Natural killer cell (primary cell): ENCODE results near the gene TBCA. TPM values are rescaled to one million over a fixed set of nuclear protein-coding genes. Genes with fewer than 3 reads are reported as not detected.
A peak's percentile ranks its signal among the peaks of the same experiment; 100 is the strongest.

Source experiments
- ATAC-seq, 3 donors: fragments of 150-1000 bp in 2 of 3; fragments of 200-7000 bp in 1 of 3; cut with Tn5 transposase; 1 replicate in 1 of 3; 2 replicates in 2 of 3; pipeline ENCODE4 v1.10.0; 2021; ENCODE audit warnings: mild to moderate bottlenecking in 2 of 3, moderate library complexity in 2 of 3
- DNase-seq, 2 donors: peaks; one replicate each; pipeline versions ENCODE4 v3.0.0 to v3.0.0-alpha.2; 2013 to 2021; ENCODE audit warnings: mixed read lengths in 1 of 2
- H3K27ac ChIP-seq: one replicate; pipeline ENCODE4 v1.5.1; 2013; ENCODE audit warnings: mild to moderate bottlenecking, low read length
- H3K27me3 ChIP-seq: one replicate; pipeline ENCODE4 v1.6.1; 2013; ENCODE audit warnings: low read length; ENCODE audit not compliant: control insufficient read depth, insufficient read depth
- H3K36me3 ChIP-seq: one replicate; pipeline ENCODE4 v1.6.1; 2013; ENCODE audit warnings: low read length; ENCODE audit not compliant: control insufficient read depth, insufficient read depth
- H3K4me1 ChIP-seq: one replicate; pipeline ENCODE4 v1.6.1; 2013; ENCODE audit warnings: low read length; ENCODE audit not compliant: control insufficient read depth, insufficient read depth
- H3K4me3 ChIP-seq: one replicate; pipeline ENCODE4 v1.5.1; 2013; ENCODE audit warnings: low read length
- H3K9me3 ChIP-seq: one replicate; pipeline ENCODE4 v1.6.1; 2013; ENCODE audit warnings: low read length; ENCODE audit not compliant: control insufficient read depth, insufficient read depth
- H3K27ac Mint-ChIP-seq, 2 donors: one replicate each; pipeline ENCODE4 v1.8.0; 2022; ENCODE audit warnings: mild to moderate bottlenecking in 2 of 2, mixed read lengths in 2 of 2, moderate library complexity in 1 of 2
- H3K27me3 Mint-ChIP-seq, 2 donors: one replicate each; pipeline ENCODE4 v1.8.0; 2022; ENCODE audit warnings: low read depth in 2 of 2, mixed read lengths in 2 of 2
- H3K36me3 Mint-ChIP-seq: one replicate; pipeline ENCODE4 v1.8.0; 2022; ENCODE audit warnings: mixed read lengths
- H3K4me1 Mint-ChIP-seq, 2 donors: one replicate each; pipeline ENCODE4 v1.8.0; 2022; ENCODE audit warnings: mixed read lengths in 2 of 2
- H3K4me3 Mint-ChIP-seq: one replicate; pipeline ENCODE4 v1.8.0; 2022; ENCODE audit warnings: mild to moderate bottlenecking, moderate library complexity, mixed read lengths
- H3K9me3 Mint-ChIP-seq, 2 donors: one replicate each; pipeline ENCODE4 v1.8.0; 2022; ENCODE audit warnings: mixed read lengths in 2 of 2
- CTCF ChIP-seq: fragments of 200-600 bp; IDR thresholded peaks from one replicate; pipeline ENCODE4 v1.8.0; 2022; ENCODE audit warnings: antibody characterized with exemption
- WGBS: methylation state at CpG from one replicate; pipeline ENCODE4 v1.1.7; 2013; ENCODE audit warnings: missing lambda C conversion rate; ENCODE audit not compliant: insufficient coverage; 5-methylcytosine and 5-hydroxymethylcytosine counted together
- intact Hi-C: fragments of 100-400 bp; cut with micrococcal nuclease; formaldehyde crosslinking; loops from one replicate; pipeline ENCODE4 v1.14.2; 2022
- total RNA-seq, 4 donors: library from RNA; stranded (reverse); fragments of 120-200 nt in 1 of 4; gene quantifications; one replicate each; pipeline versions ENCODE4 v1.2.3 to v1.2.4, GENCODE V29; 2013 to 2022

The TBCA gene
- total RNA-seq, 3 donors from 2014 or later (not counting 1 experiment from before 2014, with no cell fraction given): 65.0 to 72.3 (median 70.7) TPM

DNA sequence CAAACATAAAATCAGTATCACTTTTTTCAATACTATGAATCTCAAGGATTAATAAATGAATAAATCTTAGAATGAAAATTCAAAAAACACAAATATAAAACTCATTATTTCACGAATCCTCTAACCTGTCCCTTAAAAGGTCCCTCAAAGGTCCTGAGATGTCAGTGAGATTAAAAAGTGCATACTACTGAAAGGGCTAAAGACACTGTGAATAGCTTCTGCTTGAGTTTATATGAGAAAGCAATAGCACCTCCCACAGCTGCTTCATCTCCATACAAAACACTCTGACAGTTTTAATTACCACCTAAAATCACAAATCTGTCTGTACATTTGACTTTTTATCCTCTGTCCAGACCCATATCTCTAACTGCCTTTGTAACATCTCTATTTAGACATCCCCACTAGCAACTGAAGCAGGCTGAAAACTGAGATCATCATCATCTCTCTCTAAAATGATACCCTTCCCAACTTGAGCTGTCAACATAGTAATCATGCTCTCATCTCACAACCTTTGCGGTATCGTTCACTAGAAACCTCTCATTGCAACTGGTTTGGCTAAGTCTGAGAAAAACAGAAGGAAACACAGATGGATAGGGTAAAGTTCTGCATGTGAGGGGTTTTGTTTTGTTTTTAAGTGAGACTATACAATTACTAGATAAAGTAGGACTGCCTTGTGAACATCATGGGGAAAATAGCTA, 56.3 kb downstream of the TBCA start:
- ATAC-seq (no peak), DNase-seq (no peak)
- no peaks in the 10 kb centered on the region for H3K4me1 ChIP-seq
- Mint-ChIP-seq H3K27ac (peak overlapping the region; percentile 42 to 79), H3K36me3 (no peaks in the 10 kb centered on the region), H3K4me3 (no peak overlapping the region), H3K4me1 (peaks cover 44 to 46% of the 10 kb centered on the region in 2 donors), H3K27me3 (no peaks in the 10 kb centered on the region), H3K9me3 (no peaks in the 10 kb centered on the region)
- WGBS: 93% methylated on average over 2 of the region's 3 CpGs
- no peaks in the 10 kb centered on the region for H3K9me3 ChIP-seq
- intact Hi-C loops: no loop called here
- no peak overlapping the region for H3K4me3 ChIP-seq
- H3K27me3 ChIP-seq: no peaks in the 10 kb centered on the region
- TF ChIP-seq CTCF: no peak
- H3K36me3 ChIP-seq: no peaks in the 10 kb centered on the region
- no peak overlapping the region for H3K27ac ChIP-seq

DNA sequence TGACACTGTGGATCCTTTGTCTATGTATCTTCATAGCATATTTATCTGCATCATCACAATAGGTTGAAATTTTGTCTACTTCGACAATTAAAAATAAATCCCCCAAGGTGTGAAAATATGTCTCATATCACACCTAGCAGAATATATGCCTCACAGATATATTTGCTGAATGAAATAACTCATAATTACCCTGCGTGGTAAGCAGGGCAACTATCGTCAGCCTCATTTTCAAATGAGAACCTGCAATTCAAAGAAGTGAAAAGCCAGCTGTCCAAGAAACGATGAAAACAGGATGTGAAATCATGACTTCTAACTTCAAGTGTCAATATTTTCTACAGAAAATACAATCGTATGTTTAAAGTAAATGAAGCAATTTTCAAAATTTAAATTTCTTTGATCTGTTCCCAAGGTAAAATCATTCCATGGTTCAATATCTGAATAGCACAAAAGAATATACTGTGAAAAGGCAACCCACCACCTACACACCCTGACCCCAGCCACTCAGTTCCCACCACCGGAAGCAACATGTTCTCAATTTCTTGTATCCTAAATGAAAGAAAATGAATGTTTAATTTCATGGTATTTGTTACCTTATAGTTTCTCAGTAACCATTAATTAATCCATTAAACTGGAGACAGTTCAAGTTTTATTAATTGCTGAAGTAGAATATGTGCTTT, 57.1 kb downstream of the TBCA start:
- DNase-seq (peak in 1 of 2 donors; percentile 7), ATAC-seq (peak in 2 of 3 donors; percentile 49 to 64)
- TF ChIP-seq CTCF: no peak
- no peaks in the 10 kb centered on the region for H3K36me3 ChIP-seq
- no peaks in the 10 kb centered on the region for H3K27me3 ChIP-seq
- H3K36me3 Mint-ChIP-seq: no peaks in the 10 kb centered on the region
- H3K4me1 ChIP-seq: no peaks in the 10 kb centered on the region
- intact Hi-C loops: no loop called here
- no peaks in the 10 kb centered on the region for H3K27me3 Mint-ChIP-seq
- H3K4me1 Mint-ChIP-seq: peaks cover 43 to 47% of the 10 kb centered on the region in 2 donors
- no peaks in the 10 kb centered on the region for H3K9me3 Mint-ChIP-seq
- H3K4me3 ChIP-seq: no peak overlapping the region
- WGBS: 43% methylated on average over 4 of the region's 6 CpGs
- H3K27ac Mint-ChIP-seq: peak overlapping the region; percentile 21 to 79
- H3K9me3 ChIP-seq: no peaks in the 10 kb centered on the region
- peak overlapping the region; percentile 18 for H3K4me3 Mint-ChIP-seq
- no peak overlapping the region for H3K27ac ChIP-seq

DNA sequence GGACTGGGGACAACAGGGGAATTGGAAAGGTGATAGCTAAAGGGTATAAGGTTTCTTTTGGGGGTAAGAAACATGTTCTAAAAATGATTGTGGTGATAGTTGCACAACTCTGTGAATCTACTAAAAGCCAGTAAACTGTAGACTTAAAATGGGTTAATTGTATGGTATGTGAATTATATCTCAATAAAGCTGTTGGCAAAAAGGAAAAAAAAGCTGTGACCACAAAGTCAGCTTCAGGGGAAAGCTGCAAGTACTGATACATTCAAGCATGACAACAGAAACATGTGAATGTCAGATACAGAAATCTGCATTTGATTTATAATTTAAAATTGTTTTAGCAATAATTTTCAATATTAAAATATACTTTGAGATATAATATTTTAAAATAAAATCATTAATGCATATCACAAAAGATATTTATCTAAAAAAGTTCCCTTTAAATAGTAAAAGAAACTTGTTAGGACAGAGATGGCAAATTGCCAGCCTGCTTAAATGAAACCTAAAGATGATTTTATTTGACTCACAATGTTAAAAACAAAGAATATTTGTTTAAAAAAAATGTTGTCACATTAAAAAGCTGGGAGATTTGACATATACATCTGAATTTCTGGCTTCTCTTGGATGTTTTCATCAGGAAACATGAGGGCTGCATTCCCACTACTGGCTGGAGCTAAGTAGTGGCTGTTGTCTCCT, 66.0 kb downstream of the TBCA start:
- Mint-ChIP-seq H3K27me3 (no peaks in the 10 kb centered on the region), H3K36me3 (peaks cover 15% of the 10 kb centered on the region), H3K4me1 (peaks cover 11 to 13% of the 10 kb centered on the region in 2 donors), H3K9me3 (no peaks in the 10 kb centered on the region), H3K27ac (no peak overlapping the region), H3K4me3 (no peak overlapping the region)
- no peaks in the 10 kb centered on the region for H3K9me3 ChIP-seq
- no peak for TF ChIP-seq CTCF
- H3K27me3 ChIP-seq: no peaks in the 10 kb centered on the region
- H3K27ac ChIP-seq: no peak overlapping the region
- no peak for ATAC-seq
- H3K4me3 ChIP-seq: no peak overlapping the region
- peaks cover 26% of the 10 kb centered on the region for H3K36me3 ChIP-seq
- H3K4me1 ChIP-seq: no peaks in the 10 kb centered on the region
- DNase-seq: no peak
- intact Hi-C loops: no loop called here
